SK-N-SH treated with all-trans-retinoic acid at 6 μM for 48 hours (cell line): ENCODE data around the gene SCAF4.

Source experiments
- ATAC-seq: fragments of 200-7000 bp; cut with Tn5 transposase; 3 replicates; pipeline ENCODE4 v1.9.1; 2020; ENCODE audit warnings: mild to moderate bottlenecking, moderate library complexity
- ARNTL ChIP-seq: fragments of 450-650 bp; formaldehyde crosslinking; IDR thresholded peaks from 2 replicates; pipeline ENCODE4 v1.5.0; 2020; ENCODE audit warnings: low read depth, mild to moderate bottlenecking, moderate library complexity, borderline replicate concordance
- CREB5 ChIP-seq: fragments of 250-450 bp; sonication (Bioruptor Pico); IDR thresholded peaks from 2 replicates; pipeline ENCODE4 v1.5.1; 2020; ENCODE audit warnings: low read depth, mild to moderate bottlenecking, moderate library complexity
- CSDC2 ChIP-seq: fragments of 250-450 bp; sonication (Bioruptor Pico); IDR thresholded peaks from 2 replicates; pipeline ENCODE4 v1.5.0; 2020; ENCODE audit warnings: mild to moderate bottlenecking, moderate library complexity
- CSRNP3 ChIP-seq: fragments of 250-450 bp; sonication (Bioruptor Pico); IDR thresholded peaks from 2 replicates; pipeline ENCODE4 v1.5.1; 2021; ENCODE audit warnings: mild to moderate bottlenecking, moderate library complexity
- ESRRG ChIP-seq: fragments of 250-450 bp; sonication (Bioruptor Pico); IDR thresholded peaks from 2 replicates; pipeline ENCODE4 v1.6.1; 2021; ENCODE audit warnings: mild to moderate bottlenecking
- GLIS3 ChIP-seq: fragments of 250-450 bp; sonication (Bioruptor Pico); IDR thresholded peaks from 2 replicates; pipeline ENCODE4 v1.5.0; 2020; ENCODE audit warnings: mild to moderate bottlenecking, moderate library complexity
- ISL1 ChIP-seq: fragments of 250-450 bp; sonication (Bioruptor Pico); IDR thresholded peaks from 2 replicates; pipeline ENCODE4 v2.1.2; 2022; ENCODE audit warnings: mild to moderate bottlenecking, moderate library complexity
- OSR1 ChIP-seq: fragments of 250-450 bp; sonication (Bioruptor Pico); IDR thresholded peaks from 2 replicates; pipeline ENCODE4 v1.8.0; 2022; ENCODE audit warnings: moderate library complexity, mild to moderate bottlenecking, inconsistent platforms
- RARB ChIP-seq: fragments of 250-450 bp; sonication (Bioruptor Pico); IDR thresholded peaks from 2 replicates; pipeline ENCODE4 v1.8.0; 2021; ENCODE audit warnings: mild to moderate bottlenecking, moderate library complexity
- SNAI2 ChIP-seq: fragments of 250-450 bp; sonication (Bioruptor Pico); IDR thresholded peaks from 2 replicates; pipeline ENCODE4 v1.5.0; 2020; ENCODE audit warnings: mild to moderate bottlenecking, moderate library complexity
- TCF4 ChIP-seq: fragments of 250-450 bp; sonication (Bioruptor Pico); IDR thresholded peaks from 2 replicates; pipeline ENCODE4 v1.8.0; 2021; ENCODE audit warnings: mild to moderate bottlenecking, moderate library complexity, borderline replicate concordance
- TOX ChIP-seq: fragments of 250-450 bp; sonication (Bioruptor Pico); IDR thresholded peaks from 2 replicates; pipeline ENCODE4 v1.8.0; 2021; ENCODE audit warnings: mild to moderate bottlenecking, moderate library complexity, borderline replicate concordance
- TSHZ2 ChIP-seq: fragments of 250-450 bp; sonication (Bioruptor Pico); IDR thresholded peaks from 2 replicates; pipeline ENCODE4 v1.5.0; 2020; ENCODE audit warnings: mild to moderate bottlenecking, moderate library complexity
- ZC3H10 ChIP-seq: fragments of 250-450 bp; sonication (Bioruptor Pico); IDR thresholded peaks from 2 replicates; pipeline ENCODE4 v1.5.1; 2021; ENCODE audit warnings: mild to moderate bottlenecking, moderate library complexity
- ZFP3 ChIP-seq: fragments of 250-450 bp; sonication (Bioruptor Pico); IDR thresholded peaks from 2 replicates; pipeline ENCODE4 v1.5.0; 2020; ENCODE audit warnings: mild to moderate bottlenecking, moderate library complexity
- ZFP30 ChIP-seq: fragments of 450-650 bp; formaldehyde crosslinking; IDR thresholded peaks from 2 replicates; pipeline ENCODE4 v1.5.0; 2022; ENCODE audit warnings: mild to moderate bottlenecking, moderate library complexity
- ZNF565 ChIP-seq: fragments of 450-650 bp; formaldehyde crosslinking; conservative IDR thresholded peaks from 2 replicates; pipeline ENCODE4 v1.5.0; 2020; ENCODE audit warnings: low read depth, mild to moderate bottlenecking, moderate library complexity
- ZNF70 ChIP-seq: fragments of 450-650 bp; formaldehyde crosslinking; IDR thresholded peaks from 2 replicates; pipeline ENCODE4 v1.5.0; 2020; ENCODE audit warnings: mild to moderate bottlenecking, moderate library complexity
- ZNF8 ChIP-seq: fragments of 450-650 bp; formaldehyde crosslinking; IDR thresholded peaks from 2 replicates; pipeline ENCODE4 v1.5.0; 2020; ENCODE audit warnings: mild to moderate bottlenecking, moderate library complexity
- TF ChIP-seq, protein P1 (sequence below): fragments of 250-450 bp; sonication (Bioruptor Pico); IDR thresholded peaks from 2 replicates; pipeline ENCODE4 v1.8.0; 2020; ENCODE audit warnings: mild to moderate bottlenecking, moderate library complexity, borderline replicate concordance

The SCAF4 gene

GRCh38 chr21:31772674-31773555 lies 41.0 kb upstream of the SCAF4 start:
- ATAC-seq = no peak
- TF ChIP-seq CREB5 (CRISPR knock-in tag) (no peak), GLIS3 (CRISPR knock-in tag) (no peak), ZC3H10 (no peak), ZFP3 (no peak), ZNF565 (CRISPR knock-in tag) (no peak), ISL1 (CRISPR knock-in tag) (no peak), ZNF70 (CRISPR knock-in tag) (no peak), SNAI2 (no peak)

DNA sequence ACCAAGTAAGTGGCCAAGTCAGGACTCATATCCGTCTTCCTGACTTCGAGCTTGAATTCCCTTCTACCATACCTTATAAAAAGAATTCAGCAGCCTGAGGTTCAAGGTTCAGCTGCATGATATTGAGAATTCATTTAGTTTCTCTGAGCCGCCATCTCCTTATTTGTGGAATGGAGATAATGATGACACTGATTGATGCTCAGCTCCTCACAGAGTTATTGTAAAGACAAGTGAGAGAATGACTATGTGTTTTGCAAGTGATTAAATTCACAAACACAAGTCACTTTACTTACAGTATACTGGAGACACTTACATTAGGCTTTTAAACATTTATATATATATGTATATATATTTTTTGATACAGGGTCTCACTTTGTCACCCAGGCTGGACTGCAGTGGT lies 39.8 kb upstream of the SCAF4 start:
- TF ChIP-seq CSDC2 (CRISPR knock-in tag) = no peak
- no peak for TF ChIP-seq ZC3H10
- no peak for TF ChIP-seq CREB5 (CRISPR knock-in tag)
- no peak for TF ChIP-seq ISL1 (CRISPR knock-in tag)
- no peak for TF ChIP-seq ZNF8
- TF ChIP-seq ZNF565 (CRISPR knock-in tag) = no peak
- no peak for TF ChIP-seq ESRRG (CRISPR knock-in tag)
- TF ChIP-seq OSR1 (CRISPR knock-in tag) = no peak
- no peak for TF ChIP-seq TSHZ2 (CRISPR knock-in tag)
- TF ChIP-seq TCF4 (CRISPR knock-in tag) = no peak
- TF ChIP-seq, protein P1, sequence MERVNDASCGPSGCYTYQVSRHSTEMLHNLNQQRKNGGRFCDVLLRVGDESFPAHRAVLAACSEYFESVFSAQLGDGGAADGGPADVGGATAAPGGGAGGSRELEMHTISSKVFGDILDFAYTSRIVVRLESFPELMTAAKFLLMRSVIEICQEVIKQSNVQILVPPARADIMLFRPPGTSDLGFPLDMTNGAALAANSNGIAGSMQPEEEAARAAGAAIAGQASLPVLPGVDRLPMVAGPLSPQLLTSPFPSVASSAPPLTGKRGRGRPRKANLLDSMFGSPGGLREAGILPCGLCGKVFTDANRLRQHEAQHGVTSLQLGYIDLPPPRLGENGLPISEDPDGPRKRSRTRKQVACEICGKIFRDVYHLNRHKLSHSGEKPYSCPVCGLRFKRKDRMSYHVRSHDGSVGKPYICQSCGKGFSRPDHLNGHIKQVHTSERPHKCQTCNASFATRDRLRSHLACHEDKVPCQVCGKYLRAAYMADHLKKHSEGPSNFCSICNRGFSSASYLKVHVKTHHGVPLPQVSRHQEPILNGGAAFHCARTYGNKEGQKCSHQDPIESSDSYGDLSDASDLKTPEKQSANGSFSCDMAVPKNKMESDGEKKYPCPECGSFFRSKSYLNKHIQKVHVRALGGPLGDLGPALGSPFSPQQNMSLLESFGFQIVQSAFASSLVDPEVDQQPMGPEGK (CRISPR knock-in tag) = no peak
- no peak for TF ChIP-seq CSRNP3
- no peak for TF ChIP-seq SNAI2
- no peak for ATAC-seq

- no peak for TF ChIP-seq ZNF565 (CRISPR knock-in tag)
- no peak for TF ChIP-seq ZFP30
- TF ChIP-seq ZNF8 = no peak
- TF ChIP-seq ARNTL (CRISPR knock-in tag) = no peak
- no peak for TF ChIP-seq GLIS3 (CRISPR knock-in tag)
- no peak for TF ChIP-seq OSR1 (CRISPR knock-in tag)
- no peak for TF ChIP-seq ESRRG (CRISPR knock-in tag)
- TF ChIP-seq TSHZ2 (CRISPR knock-in tag) = no peak
- no peak for TF ChIP-seq TCF4 (CRISPR knock-in tag)
- TF ChIP-seq, protein P1 (CRISPR knock-in tag) = no peak
- no peak for TF ChIP-seq ISL1 (CRISPR knock-in tag)
- TF ChIP-seq RARB (CRISPR knock-in tag) = no peak
- TF ChIP-seq CSDC2 (CRISPR knock-in tag) = no peak
- TF ChIP-seq TOX (CRISPR knock-in tag) = no peak
- TF ChIP-seq ZNF70 (CRISPR knock-in tag) = no peak
- no peak for ATAC-seq
Observed at GRCh38 chr21:31768710-31769109, 36.8 kb upstream of the SCAF4 start.
